Lower leg skin (tissue), 4 donors: ENCODE measurements around the gene APOBEC4. TPM values are rescaled to one million over a fixed set of nuclear protein-coding genes. Genes with fewer than 3 reads are reported as not detected.

Experiments used
- DNase-seq, 2 donors: peaks; one replicate each; pipeline ENCODE4 v3.0.0-alpha.2; 2019; ENCODE audit warnings: low spot score in 2 of 2
- H3K4me3 ChIP-seq: fragments of 200-600 bp; sonication (generic); 2 replicates; pipeline ENCODE4 v1.5.1; 2017; ENCODE audit warnings: mild to moderate bottlenecking, low read depth; ENCODE audit not compliant: poor library complexity, severe bottlenecking
- POLR2A ChIP-seq, 2 donors: fragments of 450-650 bp; IDR thresholded peaks; one replicate each; pipeline ENCODE4 v1.6.1; 2016 to 2017; ENCODE audit warnings: antibody characterized with exemption in 2 of 2, mild to moderate bottlenecking in 1 of 2, moderate library complexity in 1 of 2
- WGBS, 2 donors: methylation state at CpG; one replicate each; pipeline ENCODE4 v1.1.5; 2018; 5-methylcytosine and 5-hydroxymethylcytosine counted together
- intact Hi-C: fragments of 100-400 bp; cut with DNase I; formaldehyde crosslinking; loops from one replicate; pipeline ENCODE4 v1.15.0; 2023; ENCODE audit warnings: low total_unique reads
- total RNA-seq, 4 donors: library from RNA; depleted of rRNA; stranded (reverse); fragments of >200 nt; gene quantifications; one replicate each; pipeline ENCODE4 v1.1.0, GENCODE V29; 2016
- TF ChIP-seq, protein P1 (sequence below), 3 donors: fragments of 450-650 bp; IDR thresholded peaks; one replicate each; pipeline ENCODE4 v1.5.1; 2016; ENCODE audit warnings: antibody characterized with exemption in 3 of 3, mild to moderate bottlenecking in 3 of 3, moderate library complexity in 2 of 3

The APOBEC4 gene, protein sequence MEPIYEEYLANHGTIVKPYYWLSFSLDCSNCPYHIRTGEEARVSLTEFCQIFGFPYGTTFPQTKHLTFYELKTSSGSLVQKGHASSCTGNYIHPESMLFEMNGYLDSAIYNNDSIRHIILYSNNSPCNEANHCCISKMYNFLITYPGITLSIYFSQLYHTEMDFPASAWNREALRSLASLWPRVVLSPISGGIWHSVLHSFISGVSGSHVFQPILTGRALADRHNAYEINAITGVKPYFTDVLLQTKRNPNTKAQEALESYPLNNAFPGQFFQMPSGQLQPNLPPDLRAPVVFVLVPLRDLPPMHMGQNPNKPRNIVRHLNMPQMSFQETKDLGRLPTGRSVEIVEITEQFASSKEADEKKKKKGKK
- not detected for total RNA-seq

DNA sequence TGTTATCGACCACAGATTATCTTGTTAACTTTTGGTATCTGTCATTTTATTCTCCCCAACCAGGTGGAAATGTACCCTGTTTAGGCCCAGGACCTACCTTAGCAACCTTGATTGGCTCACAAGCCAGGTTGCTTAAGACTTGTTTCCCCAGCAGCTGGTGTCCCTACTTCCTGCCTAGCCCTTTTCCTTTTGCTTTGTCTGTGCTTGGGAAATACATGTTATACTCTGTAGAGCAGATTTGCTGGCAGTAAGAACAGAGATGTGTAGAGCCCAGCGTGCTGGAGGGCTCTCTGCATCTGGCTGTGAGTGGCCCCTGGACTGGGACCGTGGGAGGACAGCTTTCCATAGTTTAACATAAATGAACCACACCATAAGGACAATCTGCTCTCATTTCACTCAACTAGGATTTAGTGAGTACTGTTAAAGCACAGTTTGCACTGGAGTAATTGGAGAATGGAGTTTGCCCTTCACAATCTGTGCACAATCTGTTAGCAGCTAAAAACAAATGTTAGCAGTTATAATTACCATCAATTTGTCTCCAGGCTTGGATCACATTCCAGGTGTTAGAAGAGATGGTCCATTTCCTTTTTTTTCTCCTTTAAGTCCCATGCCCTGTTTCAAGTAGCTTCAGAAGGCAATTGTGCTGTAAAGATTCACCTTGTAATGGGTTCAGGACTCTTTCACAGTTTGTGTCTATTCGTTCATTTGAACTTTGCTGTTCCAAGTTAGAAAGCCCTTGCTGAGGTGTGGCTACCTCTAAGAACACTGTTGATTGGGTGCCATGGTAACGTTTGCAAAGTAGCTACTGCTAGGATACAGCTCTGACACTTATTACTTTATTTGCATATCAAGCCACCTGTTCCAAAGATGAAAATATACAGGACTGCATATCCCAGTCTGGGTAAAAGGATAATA is at the start of gene APOBEC4:
Gene APOBEC4 (minus strand): TSS at position 770 of the 915 bp plus-strand sequence. CDS start 4,535 bp downstream, outside the sequence.
- DNase-seq: no peak
- no peak within 1 kb of the TSS for H3K4me3 ChIP-seq
- TF ChIP-seq, protein P1, sequence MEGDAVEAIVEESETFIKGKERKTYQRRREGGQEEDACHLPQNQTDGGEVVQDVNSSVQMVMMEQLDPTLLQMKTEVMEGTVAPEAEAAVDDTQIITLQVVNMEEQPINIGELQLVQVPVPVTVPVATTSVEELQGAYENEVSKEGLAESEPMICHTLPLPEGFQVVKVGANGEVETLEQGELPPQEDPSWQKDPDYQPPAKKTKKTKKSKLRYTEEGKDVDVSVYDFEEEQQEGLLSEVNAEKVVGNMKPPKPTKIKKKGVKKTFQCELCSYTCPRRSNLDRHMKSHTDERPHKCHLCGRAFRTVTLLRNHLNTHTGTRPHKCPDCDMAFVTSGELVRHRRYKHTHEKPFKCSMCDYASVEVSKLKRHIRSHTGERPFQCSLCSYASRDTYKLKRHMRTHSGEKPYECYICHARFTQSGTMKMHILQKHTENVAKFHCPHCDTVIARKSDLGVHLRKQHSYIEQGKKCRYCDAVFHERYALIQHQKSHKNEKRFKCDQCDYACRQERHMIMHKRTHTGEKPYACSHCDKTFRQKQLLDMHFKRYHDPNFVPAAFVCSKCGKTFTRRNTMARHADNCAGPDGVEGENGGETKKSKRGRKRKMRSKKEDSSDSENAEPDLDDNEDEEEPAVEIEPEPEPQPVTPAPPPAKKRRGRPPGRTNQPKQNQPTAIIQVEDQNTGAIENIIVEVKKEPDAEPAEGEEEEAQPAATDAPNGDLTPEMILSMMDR (IDR thresholded peaks at IDR 0.05): no peak
- TF ChIP-seq POLR2A (IDR thresholded peaks at IDR 0.05): no peak
- intact Hi-C loops: no loop called here
- WGBS, 2 donors: 50 to 57% methylated on average over 5 of the region's 5 CpGs

DNA sequence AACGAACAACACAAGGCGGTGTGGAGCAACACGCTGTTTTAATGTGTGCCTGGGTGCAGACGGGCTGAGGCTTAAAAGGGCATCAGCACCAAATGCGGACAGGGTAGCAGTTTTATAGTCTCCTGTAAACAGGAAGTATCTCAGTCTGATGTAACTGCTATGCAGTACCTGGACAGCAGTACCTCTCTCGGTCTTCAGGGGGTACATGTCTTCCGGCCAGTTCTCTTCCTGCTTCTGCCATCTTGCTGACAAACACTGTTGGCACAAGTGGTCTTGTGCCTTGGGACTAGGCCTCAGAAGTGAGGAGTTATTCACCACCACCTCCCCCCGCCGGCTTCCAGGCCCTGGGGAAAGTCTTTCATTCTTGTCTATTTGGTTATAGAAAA is 49.7 kb upstream of the APOBEC4 start:
- DNase-seq: no peak
- WGBS, 2 donors: 94 to 99% methylated on average over 9 of the region's 9 CpGs
- no peak for TF ChIP-seq POLR2A (IDR thresholded peaks at IDR 0.05)
- TF ChIP-seq, protein P1 (IDR thresholded peaks at IDR 0.05): no peak
- intact Hi-C loops: no loop called here
- H3K4me3 ChIP-seq: no peak overlapping the region

DNA sequence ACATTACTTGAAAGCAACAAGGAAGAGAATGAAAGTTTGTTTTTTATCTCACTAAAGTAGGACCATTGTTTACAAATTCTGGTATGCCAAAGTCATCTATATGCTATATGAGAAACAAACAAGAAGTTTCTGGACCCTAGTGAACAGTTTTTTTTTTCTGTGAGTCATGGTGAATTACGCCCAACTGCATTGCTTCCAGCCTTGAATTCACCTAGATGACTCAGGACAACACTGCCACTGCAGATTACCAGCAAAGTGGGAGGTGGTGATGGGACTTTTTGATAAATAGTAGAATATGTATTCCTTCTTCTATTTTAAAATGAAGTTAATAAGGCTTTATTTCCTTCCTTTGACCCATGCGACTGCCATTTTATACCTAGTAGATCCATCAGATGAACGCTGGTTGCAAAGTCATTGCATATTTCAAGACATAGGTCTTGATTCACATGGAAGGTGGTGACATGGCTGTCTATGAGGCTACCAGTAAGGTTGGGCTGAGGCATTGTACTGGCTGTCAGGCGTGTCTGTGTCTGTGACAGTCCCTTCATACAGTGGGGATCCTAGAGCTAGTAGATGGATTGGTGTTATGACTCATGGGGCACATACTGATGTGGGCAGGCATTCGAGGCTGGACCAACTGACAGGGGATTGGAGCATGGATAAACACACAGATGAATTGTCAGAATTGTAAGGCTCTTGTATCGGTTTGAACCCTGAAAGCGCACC is 49.1 kb upstream of the APOBEC4 start:
- 81 to 88% methylated on average over 7 of the region's 7 CpGs for WGBS, 2 donors
- H3K4me3 ChIP-seq: no peak overlapping the region
- intact Hi-C loops: no loop called here
- no peak for TF ChIP-seq POLR2A (IDR thresholded peaks at IDR 0.05)
- TF ChIP-seq, protein P1 (IDR thresholded peaks at IDR 0.05): no peak
- no peak for DNase-seq

DNA sequence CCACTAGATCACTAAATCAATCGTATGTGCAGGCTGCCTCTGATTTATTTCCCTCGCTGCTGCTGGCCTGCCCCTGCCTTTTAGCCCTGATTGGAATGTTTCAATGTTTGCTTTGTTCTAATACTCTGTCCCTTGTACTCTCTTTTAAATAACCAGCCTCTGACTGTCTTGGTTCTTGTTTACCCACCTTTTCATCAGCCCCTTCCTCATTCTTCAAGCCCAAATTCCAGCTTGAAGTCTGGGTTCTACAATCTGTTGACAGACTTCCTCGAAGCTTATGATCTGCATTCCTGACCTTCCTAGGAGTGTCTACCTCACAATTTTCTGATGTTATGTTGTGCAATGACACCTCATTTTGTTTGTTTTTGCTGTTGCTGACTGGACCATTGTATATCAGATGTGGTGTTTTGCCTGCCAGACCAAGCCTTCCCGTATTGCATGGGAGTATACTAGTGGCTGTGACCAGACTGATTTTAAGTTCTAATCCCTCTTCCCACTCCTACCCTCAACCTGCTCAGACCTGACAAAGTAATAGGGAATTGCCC is 46.6 kb upstream of the APOBEC4 start:
- WGBS, 2 donors: 60 to 75% methylated on average over 4 of the region's 4 CpGs
- DNase-seq: no peak
- H3K4me3 ChIP-seq: no peak overlapping the region
- TF ChIP-seq POLR2A (IDR thresholded peaks at IDR 0.05): no peak
- TF ChIP-seq, protein P1 (IDR thresholded peaks at IDR 0.05): peak in 1 of 3 donors; percentile 100
- intact Hi-C loops: no loop called here

DNA sequence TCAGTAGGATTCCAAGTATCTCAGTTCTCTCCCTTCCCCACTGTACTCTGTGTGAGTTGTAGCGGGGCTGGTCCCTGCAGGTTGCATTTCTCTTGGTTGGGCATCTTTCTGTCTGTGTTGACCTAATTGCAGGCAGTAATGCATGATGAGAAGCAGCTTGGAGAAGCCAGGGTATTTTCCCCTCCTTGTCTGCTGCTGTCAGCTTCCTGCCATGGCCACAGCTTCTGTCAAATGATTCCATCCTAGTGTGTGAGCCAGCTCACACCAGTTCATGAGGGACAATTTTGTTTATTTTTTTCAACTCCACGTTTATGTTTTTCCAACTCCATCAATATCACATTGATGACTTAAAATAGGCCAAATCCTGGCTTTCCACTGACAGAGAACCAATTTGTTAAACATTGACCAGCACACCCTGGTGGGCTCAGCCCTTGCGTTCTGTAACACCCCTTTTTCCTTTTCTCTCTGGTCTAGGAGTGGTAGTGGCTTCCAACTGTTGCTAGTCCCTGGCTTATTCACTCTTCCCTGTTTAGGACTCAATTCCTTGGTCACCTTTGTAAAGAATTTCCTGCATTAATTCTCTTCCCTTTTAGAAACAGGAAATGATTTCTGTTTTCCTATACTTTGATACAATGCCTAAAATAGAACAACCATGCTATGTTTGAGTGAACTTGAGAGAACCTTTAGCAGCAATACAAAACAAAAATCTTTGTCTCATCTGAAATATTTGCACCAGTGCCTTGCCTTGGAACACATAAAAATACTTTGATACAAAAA is 44.9 kb upstream of the APOBEC4 start:
- DNase-seq: no peak
- H3K4me3 ChIP-seq: no peak overlapping the region
- TF ChIP-seq, protein P1 (IDR thresholded peaks at IDR 0.05): no peak
- no peak for TF ChIP-seq POLR2A (IDR thresholded peaks at IDR 0.05)
- WGBS, 2 donors: 81 to 88% methylated on average over 3 of the region's 3 CpGs
- intact Hi-C loops: no loop called here
